ENCODE data around the gene LPAR3. TPM values are rescaled to one million over a fixed set of nuclear protein-coding genes. Genes with fewer than 3 reads are reported as not detected.

LPAR3 gene
- total RNA-seq, 1 experiment from 2014 or later = 9.8 TPM

- Histone ChIP-seq H2AFZ (ENCODE audit: low read length) (peak overlapping the region; percentile 57), H3K9me2 (replicated peaks; ENCODE audit: low read length) (no peaks in the 10 kb centered on the region), H3K27ac (ENCODE audit: low read length) (peak overlapping the region; percentile 91), H3K4me3 (ENCODE audit: low read length) (no peak overlapping the region), H3K79me2 (ENCODE audit: low read length) (0 out of 2 replicates have a peak, but pooled peaks cover 2% of the 10 kb centered on the region), H3F3A (ENCODE audit: low read length, unreplicated experiment) (no peaks in the 10 kb centered on the region), H3K36me3 (ENCODE audit: low read depth, low read length) (peaks cover 4% of the 10 kb centered on the region; the same call in 1 of the 2 replicates), H4K20me1 (ENCODE audit: low read length) (no peaks in the 10 kb centered on the region), H3K9ac (ENCODE audit: low read length) (peak overlapping the region; percentile 56), H3K4me1 (ENCODE audit: insufficient read depth, low read length) (peaks cover 49% of the 10 kb centered on the region), H3K27me3 (ENCODE audit: low read length) (no peaks in the 10 kb centered on the region), H3K9me3 (ENCODE audit: low read length) (no peaks in the 10 kb centered on the region), H3K4me2 (ENCODE audit: low read length) (peak overlapping the region; percentile 60)
- ChIA-PET CTCF (interaction anchor here (0.8 kb wide), 1 partner anchor 9 kb away, joined by 3 read pairs; no protein-coding TSS in a partner anchor), POLR2A (ENCODE audit: unreplicated experiment) (interaction anchor here (0.6 kb wide), 1 partner anchor 757 kb away, joined by 3 read pairs; no protein-coding TSS in a partner anchor)
- ATAC-seq (peak; percentile 77), DNase-seq (peak; percentile 98)
- intact Hi-C loops (cut with micrococcal nuclease) = loop anchor here (1.0 to 5.0 kb wide), 2 partner anchors 13 to 35 kb away; no protein-coding TSS in a partner anchor
- TF ChIP-seq, protein P1, sequence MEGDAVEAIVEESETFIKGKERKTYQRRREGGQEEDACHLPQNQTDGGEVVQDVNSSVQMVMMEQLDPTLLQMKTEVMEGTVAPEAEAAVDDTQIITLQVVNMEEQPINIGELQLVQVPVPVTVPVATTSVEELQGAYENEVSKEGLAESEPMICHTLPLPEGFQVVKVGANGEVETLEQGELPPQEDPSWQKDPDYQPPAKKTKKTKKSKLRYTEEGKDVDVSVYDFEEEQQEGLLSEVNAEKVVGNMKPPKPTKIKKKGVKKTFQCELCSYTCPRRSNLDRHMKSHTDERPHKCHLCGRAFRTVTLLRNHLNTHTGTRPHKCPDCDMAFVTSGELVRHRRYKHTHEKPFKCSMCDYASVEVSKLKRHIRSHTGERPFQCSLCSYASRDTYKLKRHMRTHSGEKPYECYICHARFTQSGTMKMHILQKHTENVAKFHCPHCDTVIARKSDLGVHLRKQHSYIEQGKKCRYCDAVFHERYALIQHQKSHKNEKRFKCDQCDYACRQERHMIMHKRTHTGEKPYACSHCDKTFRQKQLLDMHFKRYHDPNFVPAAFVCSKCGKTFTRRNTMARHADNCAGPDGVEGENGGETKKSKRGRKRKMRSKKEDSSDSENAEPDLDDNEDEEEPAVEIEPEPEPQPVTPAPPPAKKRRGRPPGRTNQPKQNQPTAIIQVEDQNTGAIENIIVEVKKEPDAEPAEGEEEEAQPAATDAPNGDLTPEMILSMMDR (conservative IDR thresholded peaks at IDR 0.05; ENCODE audit: low read depth, low read length) = no peak
- TF ChIP-seq EZH2phosphoT487 (IDR thresholded peaks at IDR 0.05; ENCODE audit: borderline replicate concordance, low read length) (no peak), EZH2 (IDR thresholded peaks at IDR 0.05; ENCODE audit: low read length, unreplicated experiment) (no peak)
- BruUV-seq (replicated peaks) = no TSS peak
These were observed 45.5 kb downstream of the LPAR3 start for GRCh38 chr1:84847253-84848250.

DNA sequence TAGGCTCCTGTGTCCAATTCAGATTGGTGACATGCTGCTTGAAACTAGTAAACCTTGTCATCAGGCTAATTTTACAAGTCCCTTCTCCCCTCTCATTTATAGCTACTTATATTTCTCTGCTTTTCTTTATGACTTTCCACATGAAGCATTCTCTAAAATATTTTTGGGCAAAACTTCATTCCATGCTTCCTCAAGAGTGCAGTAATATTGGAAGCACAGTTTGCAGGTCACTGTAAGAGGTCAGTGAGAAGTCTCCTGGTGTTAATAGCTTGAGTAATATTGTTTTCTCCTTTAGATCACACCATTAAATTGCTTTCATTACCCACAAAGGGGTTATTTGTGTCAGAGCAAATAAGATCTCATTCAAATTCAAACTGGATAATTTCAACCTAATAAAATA, 46.6 kb downstream of the LPAR3 start:
- no TSS peak for BruUV-seq (replicated peaks)
- POLR2A ChIA-PET (ENCODE audit: unreplicated experiment) = no interaction called here

More for the DNA sequence above, 46.6 kb downstream of the LPAR3 start:
- no peak for ATAC-seq
- TF ChIP-seq EZH2 (IDR thresholded peaks at IDR 0.05; ENCODE audit: low read length, unreplicated experiment) (no peak), EZH2phosphoT487 (IDR thresholded peaks at IDR 0.05; ENCODE audit: borderline replicate concordance, low read length) (no peak)
- TF ChIP-seq, protein P1 (conservative IDR thresholded peaks at IDR 0.05; ENCODE audit: low read depth, low read length) = no peak
- Histone ChIP-seq H3F3A (ENCODE audit: low read length, unreplicated experiment) (no peaks in the 10 kb centered on the region), H3K36me3 (ENCODE audit: low read depth, low read length) (no peaks in the 10 kb centered on the region), H3K4me2 (ENCODE audit: low read length) (peak overlapping the region; percentile 60), H2AFZ (ENCODE audit: low read length) (no peak overlapping the region), H3K9me2 (replicated peaks; ENCODE audit: low read length) (no peaks in the 10 kb centered on the region), H3K27ac (ENCODE audit: low read length) (peak overlapping the region; percentile 91), H4K20me1 (ENCODE audit: low read length) (no peaks in the 10 kb centered on the region), H3K79me2 (ENCODE audit: low read length) (no peaks in the 10 kb centered on the region), H3K4me3 (ENCODE audit: low read length) (no peak overlapping the region), H3K9ac (ENCODE audit: low read length) (peak overlapping the region; percentile 56), H3K9me3 (ENCODE audit: low read length) (no peaks in the 10 kb centered on the region), H3K4me1 (ENCODE audit: insufficient read depth, low read length) (peaks cover 39% of the 10 kb centered on the region), H3K27me3 (ENCODE audit: low read length) (no peaks in the 10 kb centered on the region)
- intact Hi-C loops (cut with micrococcal nuclease) = loop anchor here (5.0 kb wide), 1 partner anchor 36 kb away; no protein-coding TSS in a partner anchor
- no peak for DNase-seq
- CTCF ChIA-PET = interaction anchor here (0.6 kb wide), 1 partner anchor 89 kb away, joined by 4 read pairs; no protein-coding TSS in a partner anchor

Measured in PC-3 (cell line).